DMS153 (cell line): ENCODE measurements around the gene PIEZO2.
"Not testable (repeated sequence)": the region's sequence is repeated elsewhere in the genome, so short reads cannot be mapped to it uniquely, and the experiment has no call there.

Experiments used
- DNase-seq: peaks from one replicate; lab custom pipeline; 2025; lab: John Stamatoyannopoulos, UW

Gene PIEZO2

DNA sequence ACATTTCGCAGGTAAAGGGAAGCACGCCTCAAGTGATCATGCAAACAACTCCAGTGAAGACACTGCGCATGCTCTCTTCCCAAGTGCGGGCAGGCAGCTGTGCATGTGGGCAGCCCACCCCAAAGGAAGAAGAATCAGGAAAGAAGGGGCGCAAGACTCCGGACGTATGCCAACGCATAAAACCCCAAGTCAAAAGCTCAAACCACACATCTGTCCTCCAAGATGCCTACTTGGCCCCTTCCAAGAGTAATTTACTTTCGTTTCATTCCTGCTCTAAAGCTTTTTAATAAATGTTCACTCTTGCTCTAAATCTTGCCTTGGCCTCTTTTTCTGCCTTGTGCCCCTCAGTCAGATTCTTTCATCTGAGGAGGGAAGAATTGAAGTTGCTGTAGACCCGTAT, 254.9 kb downstream of the PIEZO2 start:
- DNase-seq: no peak

- DNase-seq: no peak
Observed at GRCh38 chr18:10893761-10894160, 255.6 kb downstream of the PIEZO2 start.

DNA sequence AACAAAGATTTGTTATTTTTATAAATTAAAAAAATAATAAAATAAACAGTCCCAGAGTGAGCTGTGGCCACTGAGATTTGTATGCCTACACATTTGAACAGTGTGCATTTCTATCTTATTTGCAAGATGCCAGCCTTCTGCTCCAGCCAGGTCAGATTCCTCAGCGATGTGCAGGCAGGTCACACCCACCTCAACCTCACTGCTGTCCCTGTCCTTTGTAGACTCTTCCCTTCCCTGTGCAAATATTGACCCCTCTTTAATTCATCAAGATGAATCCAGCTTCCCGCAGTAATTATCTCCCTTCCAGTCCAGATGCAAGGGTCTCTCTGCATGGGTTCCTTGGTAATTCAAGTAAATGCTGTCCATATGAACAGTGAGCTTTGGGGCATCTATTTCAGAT, 256.2 kb downstream of the PIEZO2 start:
- no peak for DNase-seq

GRCh38 chr18:10892786-10893185, 256.6 kb downstream of the PIEZO2 start:
- DNase-seq: no peak

- no peak for DNase-seq
Observed at GRCh38 chr18:10890022-10890421, 259.3 kb downstream of the PIEZO2 start.

GRCh38 chr18:10878703-10879102, 270.7 kb downstream of the PIEZO2 start:
- no peak for DNase-seq

DNA sequence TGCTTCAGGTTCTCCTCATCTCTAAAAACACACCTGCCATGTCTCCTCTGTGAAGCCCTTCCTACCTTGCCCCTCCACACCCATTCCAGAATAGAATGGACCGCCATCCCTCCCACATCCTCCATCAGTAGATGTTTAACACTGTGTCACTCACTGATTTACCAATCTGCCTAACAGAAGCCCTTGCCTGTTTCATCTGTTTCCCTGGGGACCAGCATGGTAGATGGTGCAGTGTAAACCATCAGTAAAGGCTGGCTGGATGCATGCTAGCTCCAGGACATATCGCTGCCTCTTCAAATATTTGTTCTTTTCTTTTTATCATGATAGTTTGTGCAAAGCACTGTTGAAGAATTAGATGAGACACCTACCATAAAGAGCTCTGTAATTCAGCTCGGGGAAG, 271.4 kb downstream of the PIEZO2 start:
- no peak for DNase-seq

DNA sequence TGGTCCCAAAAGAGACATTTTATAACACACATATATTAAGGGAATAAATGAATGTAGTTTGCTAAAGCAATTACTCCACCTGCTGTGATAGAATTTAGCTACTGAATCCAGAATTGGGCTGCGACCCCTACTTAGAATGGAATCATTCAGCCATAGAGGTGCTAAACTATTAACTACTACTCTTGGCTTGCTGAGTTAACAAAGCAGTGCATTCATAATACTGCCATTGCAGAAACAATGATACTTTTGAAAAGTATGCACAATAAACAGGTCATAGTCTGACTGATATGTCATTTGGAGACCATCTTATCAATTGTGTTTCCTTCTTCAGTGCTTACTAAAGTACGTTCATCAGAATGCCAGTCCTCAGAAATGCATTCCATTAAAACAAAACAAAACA, 273.6 kb downstream of the PIEZO2 start:
- DNase-seq: no peak

GRCh38 chr18:10872304-10872703, 277.1 kb downstream of the PIEZO2 start:
- DNase-seq: no peak

DNA sequence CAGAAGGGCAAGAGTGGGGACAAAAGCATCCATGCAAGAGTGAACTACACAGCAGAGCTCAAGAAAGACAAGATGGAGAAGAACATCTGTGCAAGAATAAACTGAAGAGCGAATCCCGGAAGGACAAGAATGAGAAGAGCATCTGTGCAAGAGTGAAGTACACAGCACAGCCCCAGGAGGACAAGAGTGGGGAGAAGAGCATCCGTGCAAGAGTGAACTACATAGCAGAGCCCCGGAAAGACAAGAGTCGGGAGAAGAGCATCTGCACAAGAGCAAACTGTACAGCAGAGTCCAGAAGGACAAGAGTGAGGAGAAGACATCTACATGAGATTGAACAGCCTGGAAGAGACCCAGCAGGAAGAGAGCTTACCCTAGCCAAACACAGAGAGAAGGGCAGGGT, 284.6 kb downstream of the PIEZO2 start:
- DNase-seq: no peak

- DNase-seq: no peak
Observed at GRCh38 chr18:10863026-10863425, 286.3 kb downstream of the PIEZO2 start.

GRCh38 chr18:10860928-10861327, 288.4 kb downstream of the PIEZO2 start:
- no peak for DNase-seq

DNA sequence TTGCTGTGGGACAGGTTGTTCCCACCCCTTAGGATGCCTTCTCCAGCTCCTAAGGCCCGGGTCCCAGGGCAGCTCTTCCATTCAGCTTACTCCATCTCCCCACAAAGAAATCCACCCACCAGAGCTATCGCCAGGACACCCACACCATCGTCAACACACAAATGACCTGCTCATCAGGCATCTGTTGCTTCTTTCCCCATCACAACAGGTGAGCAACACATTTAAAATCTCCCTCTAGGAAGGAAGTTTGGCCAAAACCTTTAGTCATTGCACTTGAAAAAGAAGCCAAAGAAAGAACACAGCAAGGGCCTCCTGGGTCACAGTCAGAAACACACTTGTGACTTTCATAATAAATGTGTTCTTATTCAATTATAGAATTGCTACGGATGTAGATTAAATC, 289.0 kb downstream of the PIEZO2 start:
- no peak for DNase-seq

DNA sequence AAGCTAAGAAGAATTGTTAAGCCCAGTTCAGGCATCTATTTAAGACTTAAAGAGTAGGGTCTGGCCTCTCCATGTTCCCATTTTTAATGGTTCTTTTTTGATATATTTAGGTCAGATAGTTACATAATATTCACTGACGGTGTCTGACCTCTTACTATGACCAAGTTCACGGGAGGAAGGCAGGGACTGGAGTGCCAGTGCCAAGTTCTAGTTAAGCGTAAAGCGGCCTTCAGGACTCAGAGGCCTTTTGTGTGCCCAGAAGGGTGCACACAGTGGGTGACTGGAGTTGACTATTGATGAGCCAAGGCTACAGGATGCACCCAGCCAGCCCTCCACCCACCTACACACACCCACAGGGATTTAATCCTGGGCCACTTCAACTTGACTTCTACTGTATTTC, 290.9 kb downstream of the PIEZO2 start:
- DNase-seq: no peak

GRCh38 chr18:10856132-10856531, 293.2 kb downstream of the PIEZO2 start:
- DNase-seq: no peak

DNA sequence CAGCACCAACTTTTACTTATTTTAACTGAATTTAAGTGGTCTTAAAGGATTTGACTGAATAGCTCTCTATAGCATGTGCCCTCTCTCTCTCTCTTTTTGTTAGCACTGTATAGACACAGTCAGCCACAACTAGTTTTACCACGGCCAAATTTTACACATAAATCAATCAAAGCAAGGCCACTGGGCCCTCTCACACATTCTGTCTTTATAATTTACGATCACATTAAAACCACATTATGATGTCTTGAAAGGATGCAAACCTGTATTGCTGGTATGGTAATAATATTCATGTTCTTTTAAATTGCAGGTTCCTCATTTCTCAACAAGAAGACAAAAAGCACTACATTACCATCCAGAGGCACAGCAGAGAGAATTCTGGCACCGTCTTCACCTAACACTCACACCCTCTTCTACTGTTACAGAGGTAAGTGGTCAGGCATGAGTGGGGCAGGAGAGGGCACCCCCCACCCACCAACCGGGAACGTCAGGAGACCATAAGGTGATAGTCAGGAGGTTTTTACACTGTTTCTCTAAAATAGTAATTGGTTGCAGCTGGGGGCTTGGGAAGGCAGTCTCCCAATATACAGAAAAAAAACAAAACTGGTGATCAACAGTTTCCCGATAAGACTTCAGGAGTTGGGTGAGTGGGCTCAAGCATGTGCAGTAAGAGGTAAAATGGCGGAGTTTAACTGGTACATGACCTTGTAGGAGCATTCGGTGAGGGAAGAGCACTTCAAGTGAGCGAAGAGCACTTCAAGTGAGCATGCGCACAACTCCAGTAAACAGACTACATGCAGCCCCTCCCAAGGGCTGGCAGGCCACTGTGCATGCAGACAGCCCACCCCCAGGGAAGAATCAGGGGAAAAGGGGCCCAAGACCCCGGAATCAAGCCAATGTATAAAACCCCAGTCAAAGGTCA, 296.7 kb downstream of the PIEZO2 start:
- no peak for DNase-seq

GRCh38 chr18:10851824-10852319, 297.5 kb downstream of the PIEZO2 start:
- DNase-seq: no peak

DNA sequence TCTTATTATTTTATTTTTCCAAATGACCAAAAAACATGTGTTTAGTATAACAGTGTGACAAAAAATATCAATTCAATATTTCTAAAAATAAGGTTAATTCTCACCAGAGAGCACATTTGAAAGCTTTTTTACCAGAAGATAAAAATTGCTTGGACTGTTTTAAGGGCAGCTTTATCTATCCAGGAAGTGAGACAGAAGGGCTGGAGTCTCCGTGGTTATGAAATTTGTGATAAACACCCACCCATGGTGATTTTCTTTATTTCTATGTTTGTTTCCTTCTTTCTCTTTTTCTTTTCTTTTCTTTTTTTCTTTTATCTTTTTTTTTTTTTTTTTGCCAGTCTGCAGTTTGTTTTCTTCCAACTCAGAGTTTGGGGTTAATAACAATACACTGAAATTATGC, 298.5 kb downstream of the PIEZO2 start:
- DNase-seq: no peak

- DNase-seq: no peak
Observed at GRCh38 chr18:10850216-10850615, 299.2 kb downstream of the PIEZO2 start.

GRCh38 chr18:10847907-10848306, 301.5 kb downstream of the PIEZO2 start:
- no peak for DNase-seq

GRCh38 chr18:10847408-10847790, 302.0 kb downstream of the PIEZO2 start:
- DNase-seq: no peak

DNA sequence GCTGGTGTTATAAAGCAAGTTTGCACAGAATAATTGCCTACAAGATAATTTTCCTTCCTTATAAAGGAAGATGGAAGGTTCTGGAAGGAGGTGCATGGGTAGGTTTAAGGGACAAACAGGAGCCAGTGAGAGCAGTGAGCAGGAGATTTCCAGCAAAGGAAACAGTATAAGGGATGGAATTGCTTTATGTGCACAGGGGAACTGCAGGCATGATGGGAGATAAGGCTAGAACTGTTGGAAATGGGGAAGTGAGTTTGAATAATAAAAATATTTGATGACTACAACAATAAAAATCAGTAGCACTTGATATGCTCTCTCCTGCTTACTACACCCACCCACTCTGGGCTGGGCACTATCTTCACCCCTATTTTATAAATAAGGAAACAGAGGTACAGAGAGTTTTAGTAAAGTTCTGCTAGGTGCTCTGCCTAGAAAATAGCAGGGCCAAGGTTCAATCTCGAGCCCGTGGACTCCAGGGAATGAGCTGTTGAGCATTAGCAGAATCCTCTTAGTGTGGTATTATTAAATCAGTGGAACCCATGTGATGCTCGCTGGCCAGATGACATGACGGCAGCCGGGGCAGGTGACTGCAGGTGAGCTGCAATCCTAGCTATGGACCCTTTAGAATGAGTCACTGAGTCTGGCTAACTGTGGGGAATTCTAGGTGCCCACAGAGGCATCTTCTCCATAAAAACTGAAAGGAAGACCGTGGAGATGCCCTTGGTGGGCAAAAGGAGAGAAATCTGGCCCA, 302.5 kb downstream of the PIEZO2 start:
- no peak for DNase-seq

- not testable (repeated sequence) for DNase-seq
Observed at GRCh38 chr18:10846035-10846434, 303.3 kb downstream of the PIEZO2 start.
